HG02763 (cell line): ENCODE results near the gene GGACT.

ENCODE experiments used
- ATAC-seq: cut with Tn5 transposase; IDR thresholded peaks from one replicate; pipeline ENCODE4 v1.9.1; 2021; ENCODE audit warnings: mild to moderate bottlenecking, moderate library complexity; ENCODE audit not compliant: unreplicated experiment

The GGACT gene

DNA sequence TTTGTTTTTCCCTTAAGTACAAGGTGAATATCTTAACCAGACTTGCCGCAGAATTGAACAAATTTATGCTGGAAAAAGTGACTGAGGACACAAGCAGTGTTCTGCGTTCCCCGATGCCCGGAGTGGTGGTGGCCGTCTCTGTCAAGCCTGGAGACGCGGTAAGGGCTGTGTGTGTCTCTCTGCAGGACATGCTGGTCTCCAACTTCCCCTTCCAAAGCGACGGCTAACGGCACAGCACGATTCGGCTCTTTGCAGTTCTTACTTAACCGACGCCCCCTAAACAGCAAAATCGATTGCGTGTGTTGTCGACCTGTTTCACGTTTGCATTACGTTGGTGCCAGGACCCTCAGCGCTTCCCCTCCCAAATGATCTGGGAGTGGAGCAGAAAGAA, 73.2 kb downstream of the GGACT start:
- ATAC-seq = no peak

DNA sequence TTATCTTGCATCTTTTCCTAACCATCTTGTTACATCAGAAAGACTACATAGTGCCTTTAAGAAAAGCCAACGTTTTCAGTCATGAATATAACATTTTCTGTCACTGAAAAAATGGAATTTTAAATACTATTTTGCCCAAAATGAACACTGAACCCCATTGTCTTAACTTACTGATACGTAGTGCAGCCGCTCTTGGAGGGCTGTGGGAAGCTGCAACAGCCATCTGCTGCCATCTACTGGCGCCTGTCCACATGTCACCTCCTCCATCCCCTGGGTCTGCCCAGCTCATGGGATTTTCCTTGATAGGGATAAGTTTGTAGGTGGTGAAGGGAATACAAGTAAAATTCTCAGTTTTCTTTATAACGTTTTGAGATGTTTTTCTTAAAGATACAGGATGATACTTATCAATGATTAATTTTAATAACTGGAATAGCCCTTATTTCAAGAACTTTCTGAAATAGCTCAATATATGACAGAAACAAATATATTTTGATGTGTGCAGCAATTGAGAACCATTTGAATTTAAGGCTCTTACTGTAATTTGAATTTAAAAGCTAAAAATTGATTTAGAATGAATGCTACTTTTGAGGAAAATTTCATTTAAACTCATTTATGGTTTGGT, 73.7 kb downstream of the GGACT start:
- ATAC-seq = peak; percentile 91

DNA sequence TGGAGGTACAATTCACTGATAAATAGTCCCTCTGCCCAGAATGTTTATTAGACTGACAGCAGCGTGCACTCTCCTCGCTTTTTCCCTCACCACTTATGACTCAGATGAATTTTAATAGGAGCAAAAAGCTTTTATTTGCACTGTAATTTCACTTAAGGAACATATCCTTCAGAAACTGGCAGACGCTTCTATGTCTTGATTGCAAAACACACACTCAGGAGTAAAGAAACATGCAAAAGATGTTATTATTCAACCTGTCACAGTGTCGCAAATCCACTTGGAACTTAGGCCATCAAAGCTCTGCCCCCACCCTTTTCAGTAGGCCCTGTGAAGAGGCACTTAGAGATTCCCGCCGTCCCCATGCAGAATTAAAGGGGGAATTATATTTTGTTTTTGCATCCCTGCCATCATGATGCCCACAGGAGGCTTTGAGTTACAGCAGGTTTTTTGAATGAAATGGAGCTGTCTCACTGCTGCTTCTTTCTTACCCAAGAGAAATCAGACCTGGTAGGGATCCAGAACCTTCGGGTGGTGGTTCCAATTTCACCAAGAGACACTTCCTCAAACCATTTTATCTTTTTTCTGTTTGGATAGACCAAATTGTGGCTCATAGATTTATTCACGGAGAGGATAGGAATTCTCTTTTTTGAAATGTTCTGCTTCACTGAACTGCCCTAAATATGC, 74.5 kb downstream of the GGACT start:
- ATAC-seq = no peak

DNA sequence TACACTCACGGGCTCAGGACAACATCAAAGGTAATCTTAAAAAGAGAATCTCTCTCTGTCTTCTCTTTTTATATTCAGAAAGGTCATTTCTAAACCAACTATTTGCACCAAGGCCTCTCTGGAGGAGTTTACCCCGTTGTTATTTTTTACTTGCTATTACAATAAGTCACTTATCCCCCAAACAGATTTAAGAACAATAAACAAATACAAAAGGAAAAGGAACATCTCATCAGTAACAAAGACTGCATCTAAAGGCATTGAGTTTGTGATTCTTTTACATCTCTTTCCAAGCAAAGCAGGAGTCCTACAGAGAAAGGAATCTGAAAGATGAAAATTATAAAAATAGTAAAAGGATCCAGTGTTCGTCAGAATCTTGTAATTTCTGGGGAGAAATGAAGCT, 75.4 kb downstream of the GGACT start:
- no peak for ATAC-seq

DNA sequence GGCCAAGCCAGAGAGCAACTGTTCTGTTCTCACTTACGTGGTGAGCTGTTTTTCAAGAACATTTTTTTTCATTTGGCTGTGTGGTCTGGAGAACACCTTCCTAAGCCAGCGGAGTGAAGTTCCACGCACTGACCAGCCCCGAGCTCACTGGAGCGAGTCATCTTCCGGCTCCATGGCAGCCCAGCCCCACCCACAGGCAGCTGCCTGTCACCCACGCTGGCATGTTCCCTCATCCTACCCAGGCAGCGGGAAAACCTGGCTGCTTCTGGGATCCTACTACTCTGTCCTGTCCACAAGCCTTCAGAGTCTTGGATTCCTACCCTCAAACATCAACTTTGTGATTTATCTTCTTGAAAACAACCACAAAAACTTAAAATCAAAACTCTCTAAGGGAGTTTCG, 76.2 kb downstream of the GGACT start:
- ATAC-seq = no peak

DNA sequence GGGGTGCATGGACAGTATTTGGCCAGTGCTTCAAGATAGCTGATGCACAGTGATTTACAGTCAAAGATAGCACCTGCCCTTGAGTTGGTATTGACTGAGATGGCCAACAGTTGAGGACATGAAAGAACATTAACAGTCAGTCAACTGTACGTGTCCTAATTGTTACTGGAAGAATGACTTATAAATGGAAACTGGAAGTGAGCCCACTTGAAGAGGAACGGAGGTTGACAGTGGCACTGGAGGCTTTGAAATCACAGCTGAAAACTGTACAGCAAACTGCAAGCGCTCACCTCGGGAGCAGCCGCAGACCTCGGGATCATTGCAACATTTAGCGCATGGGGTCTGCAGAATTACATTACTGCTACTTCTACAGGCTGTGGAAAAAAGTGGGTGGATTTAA, 77.1 kb downstream of the GGACT start:
- no peak for ATAC-seq

DNA sequence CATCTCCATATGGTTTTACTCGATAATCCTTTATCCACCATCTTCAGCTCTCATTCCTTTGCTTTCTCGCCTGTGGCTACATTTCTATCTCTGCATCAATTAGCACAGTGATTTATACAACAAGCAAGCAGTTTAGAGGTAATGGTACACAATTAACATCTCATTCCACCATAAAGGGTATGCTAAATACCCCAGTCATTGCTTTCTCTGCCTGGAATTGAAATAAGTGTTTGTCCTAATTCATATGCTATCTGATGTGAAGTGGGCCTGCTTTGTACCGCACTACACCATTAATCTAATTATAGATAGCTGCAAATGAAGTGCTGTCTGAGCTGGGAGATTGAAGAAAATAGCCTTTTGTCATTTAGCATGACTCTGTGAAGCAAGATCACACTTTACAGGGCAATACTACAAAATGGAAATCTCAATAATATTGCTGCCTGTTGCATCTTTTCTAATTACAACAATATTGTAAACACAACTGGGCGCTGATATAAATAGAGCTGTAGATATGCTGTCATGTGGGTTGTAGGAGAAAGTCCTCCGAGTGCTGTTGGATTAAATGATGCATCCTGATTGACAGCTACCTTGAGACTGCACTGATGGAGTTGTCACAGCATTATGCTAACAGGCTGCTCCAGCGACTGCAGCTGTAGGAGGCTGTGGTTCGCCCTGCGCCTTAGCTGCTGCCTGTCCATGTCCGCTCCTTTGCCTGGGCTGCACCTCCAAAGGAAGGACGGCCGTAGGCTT, 78.2 kb downstream of the GGACT start:
- ATAC-seq = no peak

DNA sequence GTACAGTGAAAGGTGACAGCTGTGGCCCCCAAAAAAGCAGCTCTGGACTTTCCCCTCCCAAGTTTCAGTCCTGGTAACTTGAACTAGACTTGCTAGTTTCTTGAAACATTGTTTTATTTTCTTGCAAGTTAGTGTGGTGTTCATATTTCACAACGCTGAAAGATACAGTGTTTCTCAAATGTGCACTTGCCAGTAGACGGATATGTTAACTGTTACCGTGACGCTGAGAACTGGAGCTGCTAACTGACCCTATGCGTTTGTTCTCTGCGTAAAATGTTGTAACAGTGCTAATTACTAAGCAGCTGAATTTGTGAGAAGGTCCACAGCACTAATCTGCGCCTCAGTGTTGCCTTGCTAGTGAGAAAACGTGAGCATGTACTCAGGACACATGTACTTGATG, 79.6 kb downstream of the GGACT start:
- no peak for ATAC-seq

DNA sequence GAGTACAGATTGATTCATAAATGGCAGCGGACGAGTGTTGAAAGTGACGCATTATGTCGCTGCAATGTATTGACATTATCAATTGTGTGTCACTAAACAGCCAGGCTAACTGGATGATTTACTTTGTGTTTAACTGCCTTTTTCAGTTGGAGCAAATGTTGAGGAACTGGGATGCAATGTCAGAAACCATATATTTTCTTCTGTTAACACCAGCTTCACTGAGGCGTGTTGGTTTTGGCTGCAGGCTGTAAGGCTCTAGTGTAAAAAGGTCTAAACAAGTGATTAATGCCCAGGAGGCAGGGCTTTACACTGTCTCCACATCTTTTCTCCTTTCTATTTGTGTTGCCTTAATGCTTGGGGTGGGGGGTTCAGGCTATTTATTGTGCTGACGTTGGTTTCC, 80.1 kb downstream of the GGACT start:
- no peak for ATAC-seq

DNA sequence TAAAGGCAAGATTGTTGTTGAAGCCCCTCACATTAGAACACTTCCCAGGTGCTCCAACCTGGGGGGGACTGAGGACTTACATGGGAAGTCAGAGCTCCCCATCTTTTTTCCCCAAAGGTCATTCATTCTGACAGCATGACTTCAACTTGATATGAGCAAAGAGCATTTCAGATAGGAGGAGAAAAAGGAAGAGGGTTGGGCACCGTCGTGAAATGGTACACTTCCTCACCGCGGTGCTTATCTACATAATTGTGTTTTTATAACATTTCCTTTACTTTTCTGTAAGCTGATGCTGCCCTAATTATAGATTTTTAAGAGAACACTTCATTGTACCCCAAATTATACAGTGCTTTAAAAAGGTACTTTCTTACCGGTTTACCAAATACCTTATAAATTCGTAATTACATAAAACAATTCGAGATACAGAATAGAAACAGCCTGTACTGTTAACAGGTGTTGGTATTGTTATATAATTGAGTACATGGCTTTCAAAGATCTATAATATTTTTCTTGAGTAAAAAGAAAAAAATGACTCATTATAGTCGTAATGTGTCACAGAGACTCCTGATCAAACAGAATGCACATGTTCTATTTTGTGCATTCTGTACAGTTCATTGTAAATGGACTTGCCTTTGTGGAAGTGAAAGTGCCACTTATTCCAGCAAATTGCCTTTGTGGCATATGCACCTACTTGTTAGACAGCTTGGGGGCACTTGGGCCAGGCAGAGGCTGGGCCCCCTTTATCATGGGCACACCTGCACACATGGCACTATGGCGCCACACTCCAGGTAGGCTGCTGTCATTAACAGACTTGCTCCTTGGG, 81.8 kb downstream of the GGACT start:
- no peak for ATAC-seq

DNA sequence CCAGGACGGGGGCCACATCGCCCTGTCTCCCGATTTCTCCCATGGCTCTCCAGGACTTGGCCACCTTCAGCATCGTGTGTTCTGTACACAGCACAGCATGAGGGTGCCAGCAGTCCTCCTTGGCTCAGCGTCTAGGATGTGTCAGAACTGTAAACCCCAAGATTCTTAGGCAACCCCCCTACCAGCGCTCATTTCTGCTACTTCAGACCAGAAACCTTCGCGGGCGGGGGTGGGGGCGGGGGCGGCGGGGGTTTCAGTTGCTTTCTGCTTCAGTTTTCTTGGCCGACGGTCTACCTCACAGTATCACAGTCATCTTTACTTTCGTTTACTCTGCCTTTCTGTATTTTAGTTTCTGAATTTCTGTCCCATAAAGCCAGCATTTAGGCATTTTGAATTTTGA, 82.4 kb downstream of the GGACT start:
- peak; percentile 47 for ATAC-seq

DNA sequence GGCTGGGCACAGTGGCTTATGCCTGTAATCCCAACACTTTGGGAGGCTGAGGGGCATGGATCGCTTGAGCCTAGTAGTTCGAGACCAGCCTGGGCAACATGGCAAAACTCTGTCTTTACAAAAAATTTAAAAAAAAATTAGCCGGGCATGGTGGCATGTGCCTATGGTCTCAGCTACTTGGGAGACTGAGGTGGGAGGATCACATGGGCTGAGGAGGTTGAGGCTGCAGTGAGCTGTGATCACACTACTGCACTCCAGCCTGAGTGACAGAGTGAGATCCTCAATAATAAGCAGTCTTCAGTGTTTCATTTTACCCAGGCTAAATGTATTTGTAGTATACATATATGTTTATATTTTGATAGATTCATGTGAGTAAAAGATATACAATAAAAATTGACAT, 85.0 kb downstream of the GGACT start:
- ATAC-seq = no peak

DNA sequence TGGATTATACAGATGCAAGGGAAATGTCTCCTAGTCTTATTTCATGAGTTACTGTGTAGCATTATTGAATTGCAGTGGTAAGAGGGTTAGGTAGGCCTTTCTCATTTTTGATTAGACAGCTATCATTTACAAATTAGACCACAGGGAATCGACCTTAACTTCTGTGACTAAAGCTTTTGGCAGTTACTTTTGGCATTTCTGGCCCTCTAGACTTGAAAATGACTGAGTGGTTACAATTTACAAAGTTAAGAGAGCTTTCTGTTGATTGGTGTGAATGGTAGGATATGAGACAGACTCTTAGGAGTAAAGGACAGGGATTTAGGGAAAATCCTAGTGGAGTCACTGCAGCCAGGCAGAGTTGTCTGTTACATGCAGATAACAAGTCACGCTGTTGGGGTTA, 86.1 kb downstream of the GGACT start:
- no peak for ATAC-seq

DNA sequence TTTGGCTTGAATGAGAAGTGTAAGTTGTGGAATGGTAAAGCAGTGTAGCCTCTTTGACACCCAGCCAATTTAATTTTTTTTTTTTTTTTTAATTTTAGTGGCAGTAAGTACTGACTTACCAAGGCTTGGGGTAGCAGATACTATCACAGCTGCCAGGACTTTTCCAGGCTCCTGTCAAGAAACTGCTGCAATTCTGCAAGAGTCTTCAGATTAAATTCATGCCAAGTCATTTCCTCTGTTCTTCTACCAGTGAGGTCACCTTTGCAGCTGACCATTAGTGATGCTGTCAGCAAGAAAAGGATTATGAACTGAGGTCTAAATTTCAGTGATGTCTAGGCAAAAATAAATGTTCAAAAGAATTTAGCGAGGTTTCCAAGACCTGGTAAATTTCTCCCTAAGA, 91.2 kb downstream of the GGACT start:
- no peak for ATAC-seq

DNA sequence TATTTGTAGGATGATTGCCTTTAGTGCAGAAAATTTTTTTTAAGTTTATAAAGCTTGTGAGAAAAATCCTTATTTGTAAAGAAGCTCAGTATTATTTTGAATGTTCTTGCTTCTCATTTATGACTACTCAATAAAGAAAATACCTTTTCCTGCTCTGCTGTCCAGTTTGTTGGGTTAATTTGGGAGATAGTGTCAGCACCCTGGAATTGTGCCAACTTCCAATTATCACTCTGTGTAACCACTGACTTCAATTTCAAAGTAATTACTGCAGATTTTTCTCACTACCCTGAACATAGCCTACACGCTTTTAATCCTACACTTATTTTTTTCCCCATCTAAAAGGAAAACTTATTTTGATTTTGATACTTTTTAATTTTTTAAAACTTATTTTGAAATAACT, 93.1 kb downstream of the GGACT start:
- no peak for ATAC-seq

DNA sequence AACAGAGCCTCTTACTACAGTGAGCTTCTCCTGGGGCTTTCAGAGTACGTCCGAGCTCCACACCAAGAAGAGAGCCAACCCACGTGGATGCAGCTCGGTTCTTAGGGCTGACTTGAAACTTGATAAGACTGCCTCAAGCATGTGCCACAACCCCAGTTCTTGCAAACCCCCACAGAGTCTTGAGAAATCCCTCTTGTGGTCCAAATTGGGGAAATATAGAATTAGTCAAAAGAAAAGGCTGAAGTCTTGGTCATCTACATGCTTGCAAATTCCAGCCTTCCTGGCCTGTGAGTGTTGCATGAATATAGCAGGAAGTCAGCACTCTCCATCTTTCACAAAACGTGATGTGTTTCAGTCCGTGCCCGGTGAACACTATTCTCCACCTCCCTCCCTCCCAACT, 95.2 kb downstream of the GGACT start:
- ATAC-seq = no peak

DNA sequence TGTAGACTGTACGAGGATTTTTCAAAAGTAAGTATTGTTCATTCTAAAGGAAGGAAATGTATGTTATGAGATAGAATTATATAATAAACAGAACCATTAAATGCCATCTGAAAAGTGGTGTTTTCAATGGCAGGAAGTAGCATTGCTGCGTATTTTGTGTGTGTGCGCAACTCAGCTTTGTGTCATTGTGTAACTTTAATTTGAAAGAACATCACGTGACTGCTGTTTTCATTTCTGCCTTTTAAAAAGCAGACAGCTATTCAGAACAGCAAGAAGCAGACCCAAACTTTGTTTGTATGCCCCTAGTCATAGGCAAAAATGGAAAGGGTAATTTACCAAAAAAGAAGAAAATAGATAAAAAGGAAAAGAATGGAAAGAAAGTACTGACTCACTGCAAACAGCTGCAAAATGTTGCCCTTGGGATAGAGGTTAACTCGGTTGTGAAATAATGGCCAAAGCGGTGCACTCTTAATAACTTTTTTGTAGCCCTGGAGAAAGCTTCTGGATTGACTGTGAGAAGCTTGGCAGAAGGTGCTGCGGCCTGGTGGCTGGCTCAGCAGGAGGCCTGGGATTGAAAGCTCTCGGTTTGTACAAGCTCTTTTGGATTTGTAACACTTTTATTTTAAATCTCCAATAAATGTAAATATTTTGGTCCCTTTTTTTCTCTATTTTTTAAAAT, 97.3 kb downstream of the GGACT start:
- no peak for ATAC-seq

DNA sequence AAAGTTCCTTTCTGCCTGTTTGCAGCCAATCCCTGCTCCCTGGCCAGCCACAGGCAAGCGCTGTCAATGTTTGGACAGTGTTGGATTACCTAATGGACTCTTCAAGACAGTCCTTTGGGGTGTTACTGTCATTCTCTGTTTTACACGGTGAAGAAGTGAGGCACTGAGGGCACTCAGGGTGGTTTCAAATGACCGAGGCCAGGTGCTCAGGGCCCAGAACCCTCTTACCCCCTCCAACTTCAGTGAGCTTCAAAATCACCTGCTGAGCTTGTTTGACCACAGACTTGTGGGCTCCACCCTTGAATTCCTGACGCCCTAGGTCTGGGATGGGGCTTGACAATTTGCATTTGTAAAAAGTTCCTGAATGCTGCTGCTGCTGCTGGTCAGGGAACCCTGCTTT, 97.9 kb downstream of the GGACT start:
- ATAC-seq = no peak

DNA sequence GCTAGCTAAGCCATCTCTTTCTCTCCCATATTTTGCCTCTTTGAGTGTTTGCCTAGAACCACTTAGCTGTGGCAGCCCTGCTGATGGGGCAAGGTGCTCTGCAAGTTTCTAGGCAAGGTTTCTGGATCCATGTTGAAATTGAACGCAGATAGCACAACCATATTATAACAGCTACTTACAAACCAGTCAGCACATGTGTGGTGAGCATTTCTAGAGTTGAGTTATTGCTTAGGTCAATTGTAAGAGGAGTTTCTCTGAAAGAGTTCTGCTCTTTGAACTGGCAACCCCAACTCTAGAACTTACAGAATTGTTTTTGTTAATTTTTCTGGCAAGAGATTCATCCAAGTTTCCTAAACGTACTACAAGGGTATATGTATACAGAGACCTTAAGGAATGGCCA, 103.3 kb downstream of the GGACT start:
- ATAC-seq = no peak

DNA sequence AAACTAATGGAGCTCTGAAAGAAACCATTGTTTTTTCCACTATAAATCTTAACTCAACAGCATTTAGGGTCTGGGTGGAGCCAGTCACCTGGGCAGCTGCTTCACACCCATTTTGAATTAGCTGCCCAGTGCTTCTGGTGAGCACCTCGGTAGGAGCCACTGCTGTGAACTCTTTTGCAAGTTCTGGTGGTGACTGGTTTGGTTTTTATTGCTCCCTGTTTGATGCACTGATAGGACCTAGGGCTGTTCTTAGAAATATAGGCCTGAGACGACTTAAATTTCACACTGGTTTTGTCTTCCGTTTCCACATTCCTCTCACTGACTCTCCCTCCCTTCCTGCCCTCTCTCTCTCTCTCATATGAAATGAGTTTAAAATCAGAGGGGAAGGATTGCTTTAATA, 103.9 kb downstream of the GGACT start:
- ATAC-seq = no peak

DNA sequence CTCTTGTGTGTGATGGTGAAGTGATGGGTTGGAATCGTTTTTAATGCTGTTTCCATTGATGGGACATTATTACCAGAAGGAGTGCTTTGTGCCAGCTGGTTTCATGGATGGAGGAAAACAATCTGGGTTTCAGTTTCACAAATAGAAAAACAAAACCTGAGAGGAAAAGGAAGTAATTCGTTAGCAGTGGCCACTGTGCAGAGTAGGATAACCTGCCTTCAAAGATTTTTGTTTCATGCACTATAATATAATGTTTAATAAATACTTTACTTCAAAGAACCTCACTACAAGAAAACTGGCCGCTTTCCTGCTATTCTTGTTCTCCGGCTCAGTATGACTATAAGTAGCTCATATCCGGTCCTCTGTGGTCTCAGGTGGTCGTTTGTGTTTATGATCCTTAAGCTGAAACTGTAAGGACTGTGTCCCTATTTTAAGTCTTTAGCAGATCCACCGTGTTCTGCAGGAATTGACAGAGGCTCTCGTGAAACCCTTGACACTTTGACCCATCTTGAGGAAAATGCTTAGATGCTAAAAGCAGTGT, 104.7 kb downstream of the GGACT start:
- ATAC-seq = no peak
